SU-DHL-6 (cell line): ENCODE measurements around the gene SLC24A1.

Source experiments
- H2AFZ ChIP-seq: fragments of 200-600 bp; sonication (generic); 2 replicates; pipeline ENCODE4 v1.6.1; 2014; ENCODE audit warnings: low read depth, mild to moderate bottlenecking, moderate library complexity, mixed read lengths, antibody characterized with exemption, low read length; ENCODE audit not compliant: severe bottlenecking
- H3F3A ChIP-seq: fragments of 200-600 bp; shearing (Covaris generic); 2 replicates; pipeline ENCODE4 v1.6.0; 2016; ENCODE audit warnings: antibody characterized with exemption, mild to moderate bottlenecking; ENCODE audit not compliant: insufficient read depth
- H3K27ac ChIP-seq: fragments of 200-600 bp; sonication (generic); 2 replicates; pipeline ENCODE4 v1.5.1; 2016; ENCODE audit warnings: low read depth, mild to moderate bottlenecking, low read length, moderate library complexity, mixed read lengths
- H3K27me3 ChIP-seq: fragments of 200-600 bp; sonication (generic), shearing (Covaris generic); 2 replicates; pipeline ENCODE4 v1.6.0; 2014; ENCODE audit warnings: mild to moderate bottlenecking, low read length
- H3K36me3 ChIP-seq: fragments of 200-600 bp; sonication (generic); 2 replicates; pipeline ENCODE4 v1.6.1; 2014; ENCODE audit warnings: mild to moderate bottlenecking, low read length, mixed read lengths
- H3K4me2 ChIP-seq: fragments of 300-600, 200-600 bp; shearing (Covaris generic), sonication (generic); 2 replicates; pipeline ENCODE4 v1.6.0; 2014; ENCODE audit warnings: low read length, low read depth, mild to moderate bottlenecking; ENCODE audit not compliant: poor library complexity, severe bottlenecking
- H3K4me3 ChIP-seq: fragments of 200-600 bp; sonication (generic); 2 replicates; pipeline ENCODE4 v1.5.1; 2014; ENCODE audit warnings: antibody characterized with exemption, low read length, mild to moderate bottlenecking, mixed read lengths; ENCODE audit not compliant: insufficient read depth, poor library complexity, severe bottlenecking
- H3K79me2 ChIP-seq: fragments of 200-600 bp; sonication (generic); 2 replicates; pipeline ENCODE4 v1.6.1; 2014; ENCODE audit warnings: mild to moderate bottlenecking, low read length, moderate library complexity; ENCODE audit not compliant: insufficient read depth
- H3K9ac ChIP-seq: fragments of 200-600 bp; sonication (generic); 2 replicates; pipeline ENCODE4 v1.7.0; 2014; ENCODE audit warnings: mild to moderate bottlenecking, low read length
- H3K9me2 ChIP-seq: fragments of 200-600 bp; sonication (generic); replicated peaks from 2 replicates; pipeline ENCODE4 v1.6.1; 2014; ENCODE audit warnings: low read length; ENCODE audit not compliant: insufficient read depth
- H3K9me3 ChIP-seq: fragments of 200-600 bp; sonication (generic); 2 replicates; pipeline ENCODE4 v1.6.1; 2014; ENCODE audit warnings: low read length, mixed read lengths; ENCODE audit not compliant: insufficient read depth
- H4K20me1 ChIP-seq: fragments of 200-600 bp; sonication (generic); 2 replicates; pipeline ENCODE4 v1.6.1; 2014; ENCODE audit warnings: low read depth, mild to moderate bottlenecking, antibody characterized with exemption, low read length, moderate library complexity, mixed read lengths
- CTCF ChIP-seq: fragments of 200-600 bp; sonication (generic); IDR thresholded peaks from one replicate; pipeline ENCODE4 v1.5.1; 2017; ENCODE audit warnings: antibody characterized with exemption, mild to moderate bottlenecking, low read length, moderate library complexity; ENCODE audit not compliant: insufficient read depth, poor library complexity, severe bottlenecking
- EZH2phosphoT487 ChIP-seq: fragments of 200-600 bp; sonication (generic), shearing (Covaris generic); conservative IDR thresholded peaks from 2 replicates; pipeline ENCODE4 v1.6.1; 2018; ENCODE audit warnings: mild to moderate bottlenecking, antibody characterized with exemption, low read length, moderate library complexity, mixed read lengths

The SLC24A1 gene

DNA sequence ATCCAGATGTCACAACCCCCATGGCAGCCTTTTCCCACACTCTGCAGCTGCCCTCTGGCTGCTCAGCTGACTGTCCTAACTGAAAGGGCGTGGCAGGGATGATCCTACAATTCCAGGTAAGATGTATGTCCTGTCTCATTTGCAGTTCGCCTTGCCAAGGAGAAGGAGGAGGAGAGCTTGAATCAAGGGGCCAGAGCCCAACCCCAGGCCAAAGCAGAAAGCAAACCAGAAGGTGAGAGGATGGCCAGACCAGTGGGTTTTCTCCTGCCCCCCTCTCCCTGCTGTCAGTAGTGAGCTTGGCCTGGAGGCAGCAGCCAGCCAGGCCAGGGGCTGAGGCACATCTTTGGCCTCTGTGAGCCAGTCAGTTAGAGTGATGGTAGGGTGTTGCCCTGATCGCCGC is 22.5 kb downstream of the SLC24A1 start:
- no peaks in the 10 kb centered on the region for H3K36me3 ChIP-seq
- H4K20me1 ChIP-seq: no peaks in the 10 kb centered on the region
- no peaks in the 10 kb centered on the region for H3K9me3 ChIP-seq
- no peak overlapping the region for H3K4me2 ChIP-seq
- no peak overlapping the region for H3K27ac ChIP-seq
- TF ChIP-seq CTCF (no peak), EZH2phosphoT487 (no peak)
- no peaks in the 10 kb centered on the region for H3K9me2 ChIP-seq
- peaks cover 7% of the 10 kb centered on the region; the same call in 1 of the 2 replicates for H3F3A ChIP-seq
- no peaks in the 10 kb centered on the region for H3K27me3 ChIP-seq
- no peak overlapping the region for H2AFZ ChIP-seq
- H3K79me2 ChIP-seq: no peaks in the 10 kb centered on the region
- no peak overlapping the region for H3K4me3 ChIP-seq
- H3K9ac ChIP-seq: no peak overlapping the region

GRCh38 chr15:65645392-65645791 is 23.7 kb downstream of the SLC24A1 start:
- Histone ChIP-seq H3K9me3 (no peaks in the 10 kb centered on the region), H3K9ac (no peak overlapping the region), H3K27me3 (no peaks in the 10 kb centered on the region), H3K79me2 (no peaks in the 10 kb centered on the region), H3K36me3 (no peaks in the 10 kb centered on the region), H3K4me2 (no peak overlapping the region), H3F3A (peaks cover 7% of the 10 kb centered on the region; the same call in 1 of the 2 replicates), H3K4me3 (no peak overlapping the region), H4K20me1 (no peaks in the 10 kb centered on the region), H3K27ac (no peak overlapping the region), H3K9me2 (no peaks in the 10 kb centered on the region), H2AFZ (no peak overlapping the region)
- no peak for TF ChIP-seq EZH2phosphoT487
- no peak for TF ChIP-seq CTCF

- H3F3A ChIP-seq: peaks cover 7% of the 10 kb centered on the region; the same call in 1 of the 2 replicates
- H4K20me1 ChIP-seq: no peaks in the 10 kb centered on the region
- H3K9me2 ChIP-seq: no peaks in the 10 kb centered on the region
These were observed 24.7 kb downstream of the SLC24A1 start for GRCh38 chr15:65646486-65646885.

More at GRCh38 chr15:65646486-65646885, 24.7 kb downstream of the SLC24A1 start:
- H3K79me2 ChIP-seq: no peaks in the 10 kb centered on the region
- no peaks in the 10 kb centered on the region for H3K9me3 ChIP-seq
- H3K27ac ChIP-seq: no peak overlapping the region
- no peak overlapping the region for H3K9ac ChIP-seq
- TF ChIP-seq EZH2phosphoT487 (no peak), CTCF (no peak)
- H2AFZ ChIP-seq: no peak overlapping the region
- no peak overlapping the region for H3K4me2 ChIP-seq
- no peaks in the 10 kb centered on the region for H3K36me3 ChIP-seq
- no peak overlapping the region for H3K4me3 ChIP-seq
- no peaks in the 10 kb centered on the region for H3K27me3 ChIP-seq
